ENCODE data around the gene DPH3. TPM values are rescaled to one million over a fixed set of nuclear protein-coding genes. Genes with fewer than 3 reads are reported as not detected.

DPH3 gene
- total and polyA plus RNA-seq, 9 of the 15 experiments (the other 6 are each of a cell fraction or from before 2014, with no cell fraction given): 15.9 to 131 (median 38.7) TPM

GRCh38 chr3:16224325-16224724 is 40.4 kb downstream of the DPH3 start (continued):
- no peak for TF ChIP-seq XRCC3 (IDR thresholded peaks at IDR 0.05)
- no peak for TF ChIP-seq SMAD1 (IDR thresholded peaks at IDR 0.05; ENCODE audit: low read depth, low read length, partially characterized antibody)
- no peak for TF ChIP-seq FOXK1 (CRISPR knock-in tag; IDR thresholded peaks at IDR 0.05; ENCODE audit: borderline replicate concordance)
- TF ChIP-seq NFRKB (IDR thresholded peaks at IDR 0.05; ENCODE audit: low read depth): no peak
- TF ChIP-seq HMG20B (CRISPR knock-in tag; IDR thresholded peaks at IDR 0.05): no peak
- TF ChIP-seq ZNF639 (CRISPR knock-in tag; conservative IDR thresholded peaks at IDR 0.05 in 1 of 2, IDR thresholded peaks at IDR 0.05 in 1 of 2): no peak
- TF ChIP-seq ASH1L (IDR thresholded peaks at IDR 0.05; ENCODE audit: borderline replicate concordance, low read depth, partially characterized antibody): no peak
- no peak for TF ChIP-seq SMAD4 (CRISPR knock-in tag; conservative IDR thresholded peaks at IDR 0.05)

DNA sequence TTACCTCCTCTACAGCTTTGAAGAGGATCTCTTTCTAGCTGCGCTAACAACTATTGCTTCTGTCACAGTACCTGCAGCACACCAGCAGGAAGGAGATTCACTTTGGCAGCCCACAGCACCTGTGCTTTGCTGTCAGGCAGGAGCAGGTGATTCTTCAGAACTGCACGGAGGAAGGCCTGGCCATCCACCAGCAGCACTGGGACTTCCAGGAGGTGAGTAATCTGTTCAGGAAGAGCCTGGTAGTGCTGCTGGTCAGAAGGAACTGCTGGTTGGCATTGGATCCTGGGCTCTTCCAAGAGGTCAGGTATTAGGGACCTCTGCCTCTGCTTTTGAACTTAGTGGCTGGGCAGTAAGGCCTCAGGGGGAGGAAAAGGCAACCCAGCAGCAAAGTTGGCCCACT is 42.2 kb downstream of the DPH3 start:
- no peak overlapping the region for H3K9ac ChIP-seq (ENCODE audit: insufficient read depth in 1 of 2, low read depth in 2 of 2, low read length in 2 of 2)
- H3K9me1 ChIP-seq (ENCODE audit: control insufficient read depth, insufficient read depth, low read length): no peaks in the 10 kb centered on the region
- no peak for DNase-seq (ENCODE audit: extremely low read depth in 1 of 4, low spot score in 3 of 4)
- no peak for FAIRE-seq
- WGBS (ENCODE audit: insufficient coverage, low coverage, missing lambda C conversion rate): 0% methylated on average over 2 of the region's 2 CpGs
- H2AFZ ChIP-seq (ENCODE audit: low read depth, low read length): no peak overlapping the region
- CTCF ChIA-PET (ENCODE audit: low intra/inter-chr PET ratio): no interaction called here
- H4K20me1 ChIP-seq (replicated peaks; ENCODE audit: control insufficient read depth, insufficient read depth, low read length): no peaks in the 10 kb centered on the region
- in situ Hi-C loops (cut with MboI): no loop called here
- no peak for ATAC-seq
- BruUV-seq (replicated peaks): no TSS peak
- H3K27ac ChIP-seq (ENCODE audit: extremely low read depth, low read depth, low read length): no peak overlapping the region
- no peaks in the 10 kb centered on the region for H3K36me3 ChIP-seq (ENCODE audit: control insufficient read depth, insufficient read depth, low read length)
- H3K9me3 ChIP-seq (replicated peaks; ENCODE audit: control insufficient read depth, insufficient read depth, low read depth, low read length): no peaks in the 10 kb centered on the region
- TF ChIP-seq HNRNPH1 (optimal IDR thresholded peaks at IDR 0.05; ENCODE audit: low read depth, low read length): no peak
- TF ChIP-seq, protein P1, sequence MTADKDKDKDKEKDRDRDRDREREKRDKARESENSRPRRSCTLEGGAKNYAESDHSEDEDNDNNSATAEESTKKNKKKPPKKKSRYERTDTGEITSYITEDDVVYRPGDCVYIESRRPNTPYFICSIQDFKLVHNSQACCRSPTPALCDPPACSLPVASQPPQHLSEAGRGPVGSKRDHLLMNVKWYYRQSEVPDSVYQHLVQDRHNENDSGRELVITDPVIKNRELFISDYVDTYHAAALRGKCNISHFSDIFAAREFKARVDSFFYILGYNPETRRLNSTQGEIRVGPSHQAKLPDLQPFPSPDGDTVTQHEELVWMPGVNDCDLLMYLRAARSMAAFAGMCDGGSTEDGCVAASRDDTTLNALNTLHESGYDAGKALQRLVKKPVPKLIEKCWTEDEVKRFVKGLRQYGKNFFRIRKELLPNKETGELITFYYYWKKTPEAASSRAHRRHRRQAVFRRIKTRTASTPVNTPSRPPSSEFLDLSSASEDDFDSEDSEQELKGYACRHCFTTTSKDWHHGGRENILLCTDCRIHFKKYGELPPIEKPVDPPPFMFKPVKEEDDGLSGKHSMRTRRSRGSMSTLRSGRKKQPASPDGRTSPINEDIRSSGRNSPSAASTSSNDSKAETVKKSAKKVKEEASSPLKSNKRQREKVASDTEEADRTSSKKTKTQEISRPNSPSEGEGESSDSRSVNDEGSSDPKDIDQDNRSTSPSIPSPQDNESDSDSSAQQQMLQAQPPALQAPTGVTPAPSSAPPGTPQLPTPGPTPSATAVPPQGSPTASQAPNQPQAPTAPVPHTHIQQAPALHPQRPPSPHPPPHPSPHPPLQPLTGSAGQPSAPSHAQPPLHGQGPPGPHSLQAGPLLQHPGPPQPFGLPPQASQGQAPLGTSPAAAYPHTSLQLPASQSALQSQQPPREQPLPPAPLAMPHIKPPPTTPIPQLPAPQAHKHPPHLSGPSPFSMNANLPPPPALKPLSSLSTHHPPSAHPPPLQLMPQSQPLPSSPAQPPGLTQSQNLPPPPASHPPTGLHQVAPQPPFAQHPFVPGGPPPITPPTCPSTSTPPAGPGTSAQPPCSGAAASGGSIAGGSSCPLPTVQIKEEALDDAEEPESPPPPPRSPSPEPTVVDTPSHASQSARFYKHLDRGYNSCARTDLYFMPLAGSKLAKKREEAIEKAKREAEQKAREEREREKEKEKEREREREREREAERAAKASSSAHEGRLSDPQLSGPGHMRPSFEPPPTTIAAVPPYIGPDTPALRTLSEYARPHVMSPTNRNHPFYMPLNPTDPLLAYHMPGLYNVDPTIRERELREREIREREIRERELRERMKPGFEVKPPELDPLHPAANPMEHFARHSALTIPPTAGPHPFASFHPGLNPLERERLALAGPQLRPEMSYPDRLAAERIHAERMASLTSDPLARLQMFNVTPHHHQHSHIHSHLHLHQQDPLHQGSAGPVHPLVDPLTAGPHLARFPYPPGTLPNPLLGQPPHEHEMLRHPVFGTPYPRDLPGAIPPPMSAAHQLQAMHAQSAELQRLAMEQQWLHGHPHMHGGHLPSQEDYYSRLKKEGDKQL (CRISPR knock-in tag; IDR thresholded peaks at IDR 0.05; ENCODE audit: borderline replicate concordance): no peak
- TF ChIP-seq TCF7L2 (IDR thresholded peaks at IDR 0.05; ENCODE audit: low read depth, low read length): no peak
- no peak for TF ChIP-seq ZNF217 (CRISPR knock-in tag; IDR thresholded peaks at IDR 0.05)
- TF ChIP-seq NUFIP1 (IDR thresholded peaks at IDR 0.05; ENCODE audit: partially characterized antibody): no peak
- no peaks in the 10 kb centered on the region for H3K79me2 ChIP-seq (ENCODE audit: control insufficient read depth, insufficient read depth, low read length)
- H3K27me3 ChIP-seq (ENCODE audit: control insufficient read depth in 2 of 2, insufficient read depth in 2 of 2, low read length in 2 of 2): peaks cover 2 to 23% of the 10 kb centered on the region in 2 experiments
- intact Hi-C loops (cut with micrococcal nuclease): no loop called here
- no peak overlapping the region for H3K4me3 ChIP-seq
- POLR2A ChIA-PET: no interaction called here
- no peaks in the 10 kb centered on the region for H3K4me1 ChIP-seq (replicated peaks in 1 of 2; ENCODE audit: control insufficient read depth in 2 of 2, insufficient read depth in 2 of 2, low read length in 2 of 2)
- no peak overlapping the region for H3K4me2 ChIP-seq (ENCODE audit: insufficient read depth, low read length)

Measured in K562 (cell line).